SU-DHL-6 (cell line): ENCODE measurements around the gene POLE4.

Experiments used
- H2AFZ ChIP-seq: fragments of 200-600 bp; sonication (generic); 2 replicates; pipeline ENCODE4 v1.6.1; 2014; ENCODE audit warnings: low read depth, mild to moderate bottlenecking, moderate library complexity, mixed read lengths, antibody characterized with exemption, low read length; ENCODE audit not compliant: severe bottlenecking
- H3F3A ChIP-seq: fragments of 200-600 bp; shearing (Covaris generic); 2 replicates; pipeline ENCODE4 v1.6.0; 2016; ENCODE audit warnings: antibody characterized with exemption, mild to moderate bottlenecking; ENCODE audit not compliant: insufficient read depth
- H3K27ac ChIP-seq: fragments of 200-600 bp; sonication (generic); 2 replicates; pipeline ENCODE4 v1.5.1; 2016; ENCODE audit warnings: low read depth, mild to moderate bottlenecking, low read length, moderate library complexity, mixed read lengths
- H3K27me3 ChIP-seq: fragments of 200-600 bp; sonication (generic), shearing (Covaris generic); 2 replicates; pipeline ENCODE4 v1.6.0; 2014; ENCODE audit warnings: mild to moderate bottlenecking, low read length
- H3K36me3 ChIP-seq: fragments of 200-600 bp; sonication (generic); 2 replicates; pipeline ENCODE4 v1.6.1; 2014; ENCODE audit warnings: mild to moderate bottlenecking, low read length, mixed read lengths
- H3K4me2 ChIP-seq: fragments of 300-600, 200-600 bp; shearing (Covaris generic), sonication (generic); 2 replicates; pipeline ENCODE4 v1.6.0; 2014; ENCODE audit warnings: low read length, low read depth, mild to moderate bottlenecking; ENCODE audit not compliant: poor library complexity, severe bottlenecking
- H3K4me3 ChIP-seq: fragments of 200-600 bp; sonication (generic); 2 replicates; pipeline ENCODE4 v1.5.1; 2014; ENCODE audit warnings: antibody characterized with exemption, low read length, mild to moderate bottlenecking, mixed read lengths; ENCODE audit not compliant: insufficient read depth, poor library complexity, severe bottlenecking
- H3K79me2 ChIP-seq: fragments of 200-600 bp; sonication (generic); 2 replicates; pipeline ENCODE4 v1.6.1; 2014; ENCODE audit warnings: mild to moderate bottlenecking, low read length, moderate library complexity; ENCODE audit not compliant: insufficient read depth
- H3K9ac ChIP-seq: fragments of 200-600 bp; sonication (generic); 2 replicates; pipeline ENCODE4 v1.7.0; 2014; ENCODE audit warnings: mild to moderate bottlenecking, low read length
- H3K9me2 ChIP-seq: fragments of 200-600 bp; sonication (generic); replicated peaks from 2 replicates; pipeline ENCODE4 v1.6.1; 2014; ENCODE audit warnings: low read length; ENCODE audit not compliant: insufficient read depth
- H3K9me3 ChIP-seq: fragments of 200-600 bp; sonication (generic); 2 replicates; pipeline ENCODE4 v1.6.1; 2014; ENCODE audit warnings: low read length, mixed read lengths; ENCODE audit not compliant: insufficient read depth
- H4K20me1 ChIP-seq: fragments of 200-600 bp; sonication (generic); 2 replicates; pipeline ENCODE4 v1.6.1; 2014; ENCODE audit warnings: low read depth, mild to moderate bottlenecking, antibody characterized with exemption, low read length, moderate library complexity, mixed read lengths
- EZH2phosphoT487 ChIP-seq: fragments of 200-600 bp; sonication (generic), shearing (Covaris generic); conservative IDR thresholded peaks from 2 replicates; pipeline ENCODE4 v1.6.1; 2018; ENCODE audit warnings: mild to moderate bottlenecking, antibody characterized with exemption, low read length, moderate library complexity, mixed read lengths
- TF ChIP-seq, protein P1 (sequence below): fragments of 200-600 bp; sonication (generic); IDR thresholded peaks from one replicate; pipeline ENCODE4 v1.5.1; 2017; ENCODE audit warnings: antibody characterized with exemption, mild to moderate bottlenecking, low read length, moderate library complexity; ENCODE audit not compliant: insufficient read depth, poor library complexity, severe bottlenecking

POLE4 gene

DNA sequence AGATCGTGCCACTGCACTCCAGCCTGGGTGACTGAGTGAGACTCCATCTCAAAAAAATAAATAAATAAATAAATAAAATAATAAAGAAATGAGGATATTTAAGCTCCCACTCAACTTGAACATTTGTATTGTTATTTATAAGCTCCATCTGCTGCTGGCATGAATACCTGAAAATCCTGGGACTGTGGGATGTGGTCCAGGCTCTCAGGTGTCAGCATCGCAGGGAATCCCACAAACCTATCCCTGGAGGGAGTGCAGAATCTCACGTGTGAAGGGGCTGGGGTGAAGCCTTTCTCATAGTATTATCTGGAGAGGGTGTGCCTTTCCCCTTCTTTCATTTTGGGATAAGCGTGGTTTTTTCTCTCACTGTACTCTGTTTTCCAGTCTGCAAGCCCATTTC is 47.4 kb upstream of the POLE4 start:
- no peak for TF ChIP-seq EZH2phosphoT487
- TF ChIP-seq, protein P1, sequence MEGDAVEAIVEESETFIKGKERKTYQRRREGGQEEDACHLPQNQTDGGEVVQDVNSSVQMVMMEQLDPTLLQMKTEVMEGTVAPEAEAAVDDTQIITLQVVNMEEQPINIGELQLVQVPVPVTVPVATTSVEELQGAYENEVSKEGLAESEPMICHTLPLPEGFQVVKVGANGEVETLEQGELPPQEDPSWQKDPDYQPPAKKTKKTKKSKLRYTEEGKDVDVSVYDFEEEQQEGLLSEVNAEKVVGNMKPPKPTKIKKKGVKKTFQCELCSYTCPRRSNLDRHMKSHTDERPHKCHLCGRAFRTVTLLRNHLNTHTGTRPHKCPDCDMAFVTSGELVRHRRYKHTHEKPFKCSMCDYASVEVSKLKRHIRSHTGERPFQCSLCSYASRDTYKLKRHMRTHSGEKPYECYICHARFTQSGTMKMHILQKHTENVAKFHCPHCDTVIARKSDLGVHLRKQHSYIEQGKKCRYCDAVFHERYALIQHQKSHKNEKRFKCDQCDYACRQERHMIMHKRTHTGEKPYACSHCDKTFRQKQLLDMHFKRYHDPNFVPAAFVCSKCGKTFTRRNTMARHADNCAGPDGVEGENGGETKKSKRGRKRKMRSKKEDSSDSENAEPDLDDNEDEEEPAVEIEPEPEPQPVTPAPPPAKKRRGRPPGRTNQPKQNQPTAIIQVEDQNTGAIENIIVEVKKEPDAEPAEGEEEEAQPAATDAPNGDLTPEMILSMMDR = no peak
- no peak overlapping the region for H3K4me3 ChIP-seq

DNA sequence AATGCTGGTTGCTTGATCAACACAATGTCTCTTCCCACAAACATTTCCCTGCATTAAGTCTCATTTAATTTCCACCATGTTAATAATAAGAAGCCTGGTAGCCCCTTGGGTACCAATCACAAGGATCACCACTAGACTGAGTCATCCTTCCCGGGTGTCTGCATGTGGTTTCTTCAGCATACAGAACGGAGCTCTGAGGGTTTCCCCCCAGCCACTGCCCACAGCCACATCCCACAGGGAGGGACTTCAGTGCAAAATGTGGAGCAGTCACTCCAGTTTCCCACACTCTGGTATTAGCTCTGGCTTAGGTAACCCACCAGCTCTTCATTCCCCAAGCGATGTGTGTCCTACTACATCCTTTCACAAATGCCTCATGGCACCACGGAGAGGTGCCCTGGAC is 42.7 kb upstream of the POLE4 start:
- Histone ChIP-seq H3K4me3 (no peak overlapping the region), H3K27ac (no peak overlapping the region), H3K79me2 (no peaks in the 10 kb centered on the region), H3F3A (no peaks in the 10 kb centered on the region), H3K9ac (no peak overlapping the region), H2AFZ (no peak overlapping the region), H3K9me3 (no peaks in the 10 kb centered on the region), H3K9me2 (no peaks in the 10 kb centered on the region), H3K36me3 (no peaks in the 10 kb centered on the region), H3K4me2 (no peak overlapping the region), H3K27me3 (no peaks in the 10 kb centered on the region), H4K20me1 (no peaks in the 10 kb centered on the region)
- no peak for TF ChIP-seq EZH2phosphoT487
- TF ChIP-seq, protein P1 = no peak

More for the DNA sequence above, 47.4 kb upstream of the POLE4 start:
- H3K27ac ChIP-seq = no peak overlapping the region
- H3K79me2 ChIP-seq = no peaks in the 10 kb centered on the region
- H3K36me3 ChIP-seq = no peaks in the 10 kb centered on the region
- H3F3A ChIP-seq = no peaks in the 10 kb centered on the region
- no peak overlapping the region for H2AFZ ChIP-seq
- H3K4me2 ChIP-seq = no peak overlapping the region
- no peak overlapping the region for H3K9ac ChIP-seq
- no peaks in the 10 kb centered on the region for H3K27me3 ChIP-seq
- no peaks in the 10 kb centered on the region for H3K9me2 ChIP-seq
- H4K20me1 ChIP-seq = no peaks in the 10 kb centered on the region
- H3K9me3 ChIP-seq = no peaks in the 10 kb centered on the region

DNA sequence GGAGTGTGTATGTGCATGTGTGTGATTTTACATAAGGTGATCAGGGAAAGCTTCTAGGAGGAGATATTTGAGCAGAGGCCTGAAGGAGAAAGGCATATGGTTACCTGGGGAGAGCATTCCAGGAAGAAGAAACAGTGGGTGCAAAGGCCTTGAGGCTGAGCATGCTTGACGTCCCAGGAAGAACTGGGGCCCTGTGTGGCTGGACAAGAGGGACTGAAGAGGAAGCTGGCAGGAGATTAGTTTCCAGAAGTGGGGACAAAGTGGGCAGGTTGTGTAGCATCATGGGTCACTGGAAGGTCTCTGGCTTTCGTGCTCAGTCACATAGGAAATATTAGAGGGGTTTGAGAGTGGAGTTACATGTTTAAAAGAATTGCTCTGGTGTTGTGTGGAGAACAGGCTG is 42.0 kb upstream of the POLE4 start:
- no peak overlapping the region for H3K4me2 ChIP-seq
- no peak overlapping the region for H2AFZ ChIP-seq

More for the DNA sequence above, 42.0 kb upstream of the POLE4 start:
- Histone ChIP-seq H3K9me2 (no peaks in the 10 kb centered on the region), H3F3A (no peaks in the 10 kb centered on the region), H3K4me3 (no peak overlapping the region), H3K27me3 (no peaks in the 10 kb centered on the region), H3K79me2 (no peaks in the 10 kb centered on the region), H3K9me3 (no peaks in the 10 kb centered on the region), H3K27ac (no peak overlapping the region), H3K36me3 (no peaks in the 10 kb centered on the region), H3K9ac (no peak overlapping the region), H4K20me1 (no peaks in the 10 kb centered on the region)
- TF ChIP-seq, protein P1 = no peak
- TF ChIP-seq EZH2phosphoT487 = no peak
